ENCODE results near the gene WNK4. TPM values are rescaled to one million over a fixed set of nuclear protein-coding genes. Genes with fewer than 3 reads are reported as not detected.

WNK4 gene
- total and polyA plus RNA-seq, 9 of the 15 experiments (the other 6 are each of a cell fraction or from before 2014, with no cell fraction given), result 0.32 to 25.8 (median 4.5) TPM

DNA sequence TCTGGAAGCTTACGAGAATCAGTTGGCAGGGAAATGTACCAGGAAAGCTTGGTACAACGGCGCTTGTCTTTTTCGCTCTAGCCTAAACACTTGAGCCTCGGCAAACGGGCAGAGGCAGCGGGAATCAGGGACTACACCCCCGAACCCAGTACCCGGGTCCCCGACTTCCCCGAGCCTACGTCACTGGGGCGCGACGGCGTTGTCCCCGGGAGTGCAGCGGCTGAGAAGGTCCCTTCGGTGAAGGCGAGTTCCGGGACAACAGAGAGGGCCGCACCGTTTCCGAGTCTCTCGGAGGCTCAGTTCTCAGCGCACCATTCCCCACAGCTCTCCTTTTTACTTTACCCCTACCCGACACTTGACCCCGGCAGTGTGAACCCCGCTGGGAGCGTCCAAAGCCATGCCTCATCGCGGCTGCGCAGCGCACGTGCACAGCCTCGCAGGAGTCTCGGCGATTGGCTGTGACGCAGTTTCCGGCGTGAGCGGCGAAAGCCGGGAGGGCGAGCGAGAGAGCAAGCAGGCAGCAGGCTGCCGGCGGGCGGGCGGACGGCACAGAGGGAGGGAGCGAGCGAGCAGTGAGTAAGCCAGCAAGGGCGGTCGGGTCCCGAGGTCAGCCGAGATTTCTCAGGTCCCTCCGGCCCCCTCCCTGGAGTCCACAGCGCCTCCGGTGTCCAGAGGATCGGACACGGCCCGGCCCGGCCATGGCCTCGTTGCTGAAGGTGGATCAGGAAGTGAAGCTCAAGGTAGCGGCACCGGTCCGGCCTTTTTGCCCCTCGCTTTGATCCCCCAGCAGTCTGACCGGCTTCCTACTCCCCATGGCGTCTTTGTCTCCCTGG lies 52.7 kb downstream of the WNK4 start, which contains the start of gene PSME3 (continued):
- TF ChIP-seq, protein P1, sequence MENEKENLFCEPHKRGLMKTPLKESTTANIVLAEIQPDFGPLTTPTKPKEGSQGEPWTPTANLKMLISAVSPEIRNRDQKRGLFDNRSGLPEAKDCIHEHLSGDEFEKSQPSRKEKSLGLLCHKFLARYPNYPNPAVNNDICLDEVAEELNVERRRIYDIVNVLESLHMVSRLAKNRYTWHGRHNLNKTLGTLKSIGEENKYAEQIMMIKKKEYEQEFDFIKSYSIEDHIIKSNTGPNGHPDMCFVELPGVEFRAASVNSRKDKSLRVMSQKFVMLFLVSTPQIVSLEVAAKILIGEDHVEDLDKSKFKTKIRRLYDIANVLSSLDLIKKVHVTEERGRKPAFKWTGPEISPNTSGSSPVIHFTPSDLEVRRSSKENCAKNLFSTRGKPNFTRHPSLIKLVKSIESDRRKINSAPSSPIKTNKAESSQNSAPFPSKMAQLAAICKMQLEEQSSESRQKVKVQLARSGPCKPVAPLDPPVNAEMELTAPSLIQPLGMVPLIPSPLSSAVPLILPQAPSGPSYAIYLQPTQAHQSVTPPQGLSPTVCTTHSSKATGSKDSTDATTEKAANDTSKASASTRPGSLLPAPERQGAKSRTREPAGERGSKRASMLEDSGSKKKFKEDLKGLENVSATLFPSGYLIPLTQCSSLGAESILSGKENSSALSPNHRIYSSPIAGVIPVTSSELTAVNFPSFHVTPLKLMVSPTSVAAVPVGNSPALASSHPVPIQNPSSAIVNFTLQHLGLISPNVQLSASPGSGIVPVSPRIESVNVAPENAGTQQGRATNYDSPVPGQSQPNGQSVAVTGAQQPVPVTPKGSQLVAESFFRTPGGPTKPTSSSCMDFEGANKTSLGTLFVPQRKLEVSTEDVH (IDR thresholded peaks at IDR 0.05; ENCODE audit: low read depth, partially characterized antibody), result peak; percentile 93
- TF ChIP-seq ZBTB17 (CRISPR knock-in tag; IDR thresholded peaks at IDR 0.05) (peak; percentile 91), RBBP5 (IDR thresholded peaks at IDR 0.05; ENCODE audit: borderline replicate concordance, insufficient read depth, low read length, poor library complexity, severe bottlenecking) (peak; percentile 92), NELFE (IDR thresholded peaks at IDR 0.05; ENCODE audit: insufficient read depth, insufficient read length) (no peak), SIN3A (IDR thresholded peaks at IDR 0.05; ENCODE audit: borderline replicate concordance in 2 of 2, control insufficient read depth in 1 of 2, low read depth in 2 of 2, low read length in 2 of 2) (peak; percentile 89 to 91), ESRRA (IDR thresholded peaks at IDR 0.05; ENCODE audit: borderline replicate concordance, low read depth) (peak; percentile 84), ASH1L (IDR thresholded peaks at IDR 0.05; ENCODE audit: borderline replicate concordance, low read depth, partially characterized antibody) (peak; percentile 53), ATF1 (CRISPR knock-in tag; IDR thresholded peaks at IDR 0.05) (peak; percentile 92), ATF1 (tag; IDR thresholded peaks at IDR 0.05) (peak; percentile 100), ZNF354B (CRISPR knock-in tag; IDR thresholded peaks at IDR 0.05) (no peak), KAT8 (IDR thresholded peaks at IDR 0.05; ENCODE audit: low read depth) (peak; percentile 81), FOXK2 (conservative IDR thresholded peaks at IDR 0.05 in 1 of 2, IDR thresholded peaks at IDR 0.05 in 1 of 2; ENCODE audit: low read depth in 2 of 2) (peak; percentile 98 to 99)
- TF ChIP-seq, protein P2, sequence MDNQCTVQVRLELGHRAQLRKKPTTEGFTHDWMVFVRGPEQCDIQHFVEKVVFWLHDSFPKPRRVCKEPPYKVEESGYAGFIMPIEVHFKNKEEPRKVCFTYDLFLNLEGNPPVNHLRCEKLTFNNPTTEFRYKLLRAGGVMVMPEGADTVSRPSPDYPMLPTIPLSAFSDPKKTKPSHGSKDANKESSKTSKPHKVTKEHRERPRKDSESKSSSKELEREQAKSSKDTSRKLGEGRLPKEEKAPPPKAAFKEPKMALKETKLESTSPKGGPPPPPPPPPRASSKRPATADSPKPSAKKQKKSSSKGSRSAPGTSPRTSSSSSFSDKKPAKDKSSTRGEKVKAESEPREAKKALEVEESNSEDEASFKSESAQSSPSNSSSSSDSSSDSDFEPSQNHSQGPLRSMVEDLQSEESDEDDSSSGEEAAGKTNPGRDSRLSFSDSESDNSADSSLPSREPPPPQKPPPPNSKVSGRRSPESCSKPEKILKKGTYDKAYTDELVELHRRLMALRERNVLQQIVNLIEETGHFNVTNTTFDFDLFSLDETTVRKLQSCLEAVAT (IDR thresholded peaks at IDR 0.05), result 0 out of 4 replicates have a peak, but pooled peaks have one; percentile 9 to 90
- TF ChIP-seq, protein P3, sequence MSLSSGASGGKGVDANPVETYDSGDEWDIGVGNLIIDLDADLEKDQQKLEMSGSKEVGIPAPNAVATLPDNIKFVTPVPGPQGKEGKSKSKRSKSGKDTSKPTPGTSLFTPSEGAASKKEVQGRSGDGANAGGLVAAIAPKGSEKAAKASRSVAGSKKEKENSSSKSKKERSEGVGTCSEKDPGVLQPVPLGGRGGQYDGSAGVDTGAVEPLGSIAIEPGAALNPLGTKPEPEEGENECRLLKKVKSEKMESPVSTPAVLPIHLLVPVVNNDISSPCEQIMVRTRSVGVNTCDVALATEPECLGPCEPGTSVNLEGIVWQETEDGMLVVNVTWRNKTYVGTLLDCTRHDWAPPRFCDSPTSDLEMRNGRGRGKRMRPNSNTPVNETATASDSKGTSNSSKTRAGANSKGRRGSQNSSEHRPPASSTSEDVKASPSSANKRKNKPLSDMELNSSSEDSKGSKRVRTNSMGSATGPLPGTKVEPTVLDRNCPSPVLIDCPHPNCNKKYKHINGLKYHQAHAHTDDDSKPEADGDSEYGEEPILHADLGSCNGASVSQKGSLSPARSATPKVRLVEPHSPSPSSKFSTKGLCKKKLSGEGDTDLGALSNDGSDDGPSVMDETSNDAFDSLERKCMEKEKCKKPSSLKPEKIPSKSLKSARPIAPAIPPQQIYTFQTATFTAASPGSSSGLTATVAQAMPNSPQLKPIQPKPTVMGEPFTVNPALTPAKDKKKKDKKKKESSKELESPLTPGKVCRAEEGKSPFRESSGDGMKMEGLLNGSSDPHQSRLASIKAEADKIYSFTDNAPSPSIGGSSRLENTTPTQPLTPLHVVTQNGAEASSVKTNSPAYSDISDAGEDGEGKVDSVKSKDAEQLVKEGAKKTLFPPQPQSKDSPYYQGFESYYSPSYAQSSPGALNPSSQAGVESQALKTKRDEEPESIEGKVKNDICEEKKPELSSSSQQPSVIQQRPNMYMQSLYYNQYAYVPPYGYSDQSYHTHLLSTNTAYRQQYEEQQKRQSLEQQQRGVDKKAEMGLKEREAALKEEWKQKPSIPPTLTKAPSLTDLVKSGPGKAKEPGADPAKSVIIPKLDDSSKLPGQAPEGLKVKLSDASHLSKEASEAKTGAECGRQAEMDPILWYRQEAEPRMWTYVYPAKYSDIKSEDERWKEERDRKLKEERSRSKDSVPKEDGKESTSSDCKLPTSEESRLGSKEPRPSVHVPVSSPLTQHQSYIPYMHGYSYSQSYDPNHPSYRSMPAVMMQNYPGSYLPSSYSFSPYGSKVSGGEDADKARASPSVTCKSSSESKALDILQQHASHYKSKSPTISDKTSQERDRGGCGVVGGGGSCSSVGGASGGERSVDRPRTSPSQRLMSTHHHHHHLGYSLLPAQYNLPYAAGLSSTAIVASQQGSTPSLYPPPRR (CRISPR knock-in tag; IDR thresholded peaks at IDR 0.05; ENCODE audit: borderline replicate concordance), result no peak
- TF ChIP-seq, protein P4, sequence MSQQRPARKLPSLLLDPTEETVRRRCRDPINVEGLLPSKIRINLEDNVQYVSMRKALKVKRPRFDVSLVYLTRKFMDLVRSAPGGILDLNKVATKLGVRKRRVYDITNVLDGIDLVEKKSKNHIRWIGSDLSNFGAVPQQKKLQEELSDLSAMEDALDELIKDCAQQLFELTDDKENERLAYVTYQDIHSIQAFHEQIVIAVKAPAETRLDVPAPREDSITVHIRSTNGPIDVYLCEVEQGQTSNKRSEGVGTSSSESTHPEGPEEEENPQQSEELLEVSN (IDR thresholded peaks at IDR 0.05; ENCODE audit: borderline replicate concordance in 1 of 2, extremely low read depth in 1 of 2, insufficient read depth in 1 of 2, insufficient read length in 1 of 2, low read depth in 1 of 2, low read length in 1 of 2, poor library complexity in 1 of 2, severe bottlenecking in 1 of 2), result peak; percentile 67

All from K562 (cell line).